Stimulated activated CD4-positive, alpha-beta T cell treated with anti-CD3 and anti-CD28 coated beads, Interleukin-15, amount 100 ng/mL, for 1 hour (primary cell): ENCODE measurements around the gene C2CD5.
A peak's percentile ranks its signal among the peaks of the same experiment; 100 is the strongest.
"Not testable (repeated sequence)": the region's sequence is repeated elsewhere in the genome, so short reads cannot be mapped to it uniquely, and the experiment has no call there.

Experiments used
- DNase-seq, 2 donors: peaks; one replicate each; pipeline ENCODE4 v3.0.0-alpha.2; 2020; ENCODE audit warnings: low read depth in 1 of 2, low spot score in 1 of 2

C2CD5 gene

DNA sequence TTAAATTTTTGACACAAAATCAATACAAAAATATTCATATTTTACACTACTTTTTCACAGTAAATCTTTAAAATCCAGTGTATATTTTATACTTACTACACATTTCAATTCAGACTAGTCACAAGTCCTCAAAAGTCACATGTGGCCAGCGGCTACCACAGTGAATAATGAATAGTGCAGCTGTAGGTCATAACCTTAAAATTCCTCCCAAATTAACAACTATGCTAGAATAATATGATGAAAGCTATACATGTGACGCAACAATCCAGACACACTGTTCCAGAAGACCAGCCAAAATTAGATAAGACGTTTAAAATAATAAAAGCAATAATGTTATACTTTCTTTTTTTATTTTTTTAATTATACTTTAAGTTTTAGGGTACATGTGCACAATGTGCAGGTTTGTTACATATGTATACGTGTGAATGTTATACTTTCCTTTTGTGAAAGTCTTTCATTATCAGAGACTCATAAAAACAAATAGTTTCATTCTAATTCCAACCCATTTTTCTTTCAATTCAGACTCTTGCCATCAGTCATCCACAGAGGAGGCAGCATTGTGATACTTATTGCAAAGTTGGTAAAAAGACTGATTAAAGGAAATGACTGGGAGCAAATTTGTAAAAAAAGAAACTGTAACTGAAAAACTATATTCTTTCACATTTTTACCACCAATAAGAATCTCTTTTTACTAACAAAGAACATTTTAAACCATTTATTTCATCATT is 67.0 kb downstream of the C2CD5 start:
- no peak for DNase-seq

DNA sequence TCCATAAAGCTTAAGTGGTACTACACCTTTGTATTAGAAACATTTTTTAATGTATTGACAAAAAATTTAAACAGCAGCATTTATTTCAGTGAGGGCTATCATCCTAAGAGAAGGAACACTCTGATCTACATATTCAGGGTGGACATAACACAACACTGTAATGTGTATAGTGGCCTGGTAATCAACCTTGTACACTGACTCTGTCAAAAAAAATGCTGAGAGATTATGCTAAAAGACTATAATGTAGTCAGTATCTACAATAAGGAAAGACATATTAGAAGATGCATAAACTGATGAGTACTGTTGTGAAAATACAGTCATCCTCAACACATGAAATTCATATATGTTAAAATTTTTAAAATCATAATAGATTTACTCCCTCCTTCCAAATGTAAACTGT is 68.2 kb downstream of the C2CD5 start:
- no peak for DNase-seq

DNA sequence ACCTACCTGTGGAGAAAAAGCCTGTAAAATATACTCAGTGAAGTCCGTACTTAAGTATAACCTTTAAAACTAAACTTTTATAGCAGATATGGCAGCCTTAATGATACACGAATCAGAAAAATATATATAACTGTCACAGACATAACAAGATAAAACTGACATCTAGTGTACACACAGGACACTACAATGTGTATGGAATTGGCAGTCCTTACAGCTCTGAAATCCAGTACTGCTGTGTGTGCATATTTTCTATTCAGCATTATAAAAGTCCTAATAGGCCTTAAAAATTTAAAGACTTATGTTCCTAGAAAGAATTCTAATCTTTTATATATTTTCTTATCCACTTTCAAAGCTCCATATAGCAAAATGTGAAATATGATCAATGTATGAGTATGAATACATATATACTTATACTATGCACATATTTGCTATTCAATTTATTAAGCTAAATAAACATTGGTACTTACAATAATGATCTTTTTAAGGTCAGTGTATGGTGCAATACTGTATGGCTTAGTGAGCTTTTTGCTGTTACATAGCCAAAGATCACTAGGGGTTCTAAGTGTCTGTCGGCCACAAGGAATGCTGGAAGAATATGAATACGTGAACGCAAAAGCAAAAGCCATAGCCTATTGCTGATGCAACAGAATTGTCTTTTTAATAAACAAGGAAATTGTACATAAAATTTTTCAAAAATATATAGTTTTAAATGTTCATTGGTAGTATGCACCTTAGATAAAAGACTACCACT is 69.2 kb downstream of the C2CD5 start:
- DNase-seq, result no peak

DNA sequence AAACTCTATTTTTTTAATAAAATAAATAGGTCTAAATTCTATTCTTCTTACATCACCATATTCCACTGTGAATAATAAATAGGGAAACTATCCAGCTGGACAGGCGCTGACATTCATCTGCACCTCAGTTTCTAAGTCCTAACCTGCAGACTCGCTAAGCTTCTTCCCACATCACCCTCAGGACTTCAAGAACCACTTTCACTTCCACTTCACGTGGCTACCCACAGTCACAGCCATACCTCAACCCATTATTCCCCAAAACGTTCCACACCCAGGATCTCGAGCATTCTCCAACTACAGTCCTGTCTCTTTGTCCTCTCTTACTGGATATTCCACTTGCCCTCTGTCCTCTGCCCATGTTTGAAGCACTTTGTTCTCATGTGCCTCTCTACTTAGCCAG is 71.1 kb downstream of the C2CD5 start:
- no peak for DNase-seq

DNA sequence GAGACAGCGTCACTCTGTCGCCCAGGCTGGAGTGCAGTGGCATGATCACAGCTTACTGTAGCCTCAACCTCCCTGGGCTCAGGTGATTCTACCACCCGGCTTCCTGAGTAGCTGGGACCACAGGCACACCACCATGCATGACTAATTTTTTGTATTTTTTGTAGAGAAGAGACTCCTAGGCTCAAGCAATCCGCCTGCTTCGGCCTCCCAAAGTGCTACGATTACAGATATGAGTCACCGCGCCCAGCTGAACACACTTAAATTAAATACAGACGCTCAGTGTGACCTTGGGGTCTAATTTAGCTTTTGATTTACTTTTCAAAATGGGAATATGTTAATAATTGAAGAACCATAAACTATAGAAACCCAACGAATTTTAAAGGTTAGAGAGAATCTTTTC is 77.2 kb downstream of the C2CD5 start:
- DNase-seq, result no peak

DNA sequence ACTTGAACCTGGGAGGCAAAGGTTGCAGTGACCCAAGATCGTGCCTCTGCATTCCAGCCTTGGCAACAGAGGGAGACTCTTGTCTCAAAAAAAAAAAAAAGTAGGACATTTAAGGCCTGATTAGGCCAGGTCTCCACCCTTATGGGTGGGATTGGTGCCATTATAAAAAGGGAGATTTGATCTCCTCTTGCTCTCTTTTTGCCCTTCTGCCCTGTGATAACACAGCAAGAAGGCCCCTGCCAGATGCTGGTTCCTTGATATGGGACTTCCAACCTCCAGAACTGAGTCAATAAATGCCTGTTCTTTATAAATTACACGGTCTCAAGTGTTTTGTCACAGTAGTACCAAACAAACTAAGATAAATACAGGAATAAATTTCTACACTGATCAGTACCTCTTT is 81.0 kb downstream of the C2CD5 start:
- no peak for DNase-seq

DNA sequence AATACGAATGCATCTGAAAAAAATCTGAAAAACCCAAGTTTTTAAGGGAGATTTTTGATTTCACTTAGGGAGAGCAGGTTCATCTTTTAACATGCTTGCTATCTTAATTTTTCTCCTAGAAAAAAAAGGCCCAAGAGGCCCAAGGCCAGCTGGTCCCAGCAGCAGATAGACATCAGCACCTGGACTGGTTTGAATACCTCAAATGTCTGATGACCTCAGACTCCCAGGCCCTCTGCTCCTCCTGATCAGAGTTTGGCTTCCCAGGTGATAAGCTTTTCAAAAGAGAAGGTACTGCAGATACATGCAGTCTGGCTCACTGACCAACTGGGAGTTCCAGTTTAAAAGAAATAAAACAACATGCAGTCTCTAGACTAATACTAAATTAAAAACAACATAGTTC is 82.6 kb downstream of the C2CD5 start:
- no peak for DNase-seq

DNA sequence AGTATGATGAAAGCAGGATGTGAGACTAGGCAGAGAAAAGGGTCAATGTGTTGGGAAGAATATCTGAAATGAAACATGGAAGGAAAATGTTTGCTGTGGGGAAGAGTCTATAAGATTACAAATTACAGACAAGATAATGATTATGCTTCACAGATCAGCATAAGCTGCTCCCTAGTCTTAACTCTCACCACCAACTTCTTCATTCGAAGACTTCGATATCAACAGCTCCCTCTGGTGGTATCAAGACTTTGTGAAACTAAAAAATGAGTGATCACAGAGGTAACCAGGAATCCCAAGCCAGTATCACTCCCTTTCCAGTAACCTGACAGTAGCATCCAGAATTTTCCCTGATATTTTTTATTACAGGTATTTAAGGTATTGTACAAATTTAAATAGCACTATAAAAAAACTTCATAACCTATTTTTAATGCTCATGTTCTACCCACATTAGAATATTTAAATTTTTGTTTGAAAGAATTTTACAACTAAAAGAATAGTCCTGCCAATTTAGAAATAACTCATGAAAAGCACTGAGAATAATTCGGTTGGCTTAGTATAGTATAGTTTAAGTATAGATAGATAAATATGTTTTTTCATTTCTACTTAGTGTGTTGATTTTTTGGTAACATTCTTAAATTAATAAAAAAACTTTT is 84.4 kb downstream of the C2CD5 start:
- DNase-seq, result no peak

DNA sequence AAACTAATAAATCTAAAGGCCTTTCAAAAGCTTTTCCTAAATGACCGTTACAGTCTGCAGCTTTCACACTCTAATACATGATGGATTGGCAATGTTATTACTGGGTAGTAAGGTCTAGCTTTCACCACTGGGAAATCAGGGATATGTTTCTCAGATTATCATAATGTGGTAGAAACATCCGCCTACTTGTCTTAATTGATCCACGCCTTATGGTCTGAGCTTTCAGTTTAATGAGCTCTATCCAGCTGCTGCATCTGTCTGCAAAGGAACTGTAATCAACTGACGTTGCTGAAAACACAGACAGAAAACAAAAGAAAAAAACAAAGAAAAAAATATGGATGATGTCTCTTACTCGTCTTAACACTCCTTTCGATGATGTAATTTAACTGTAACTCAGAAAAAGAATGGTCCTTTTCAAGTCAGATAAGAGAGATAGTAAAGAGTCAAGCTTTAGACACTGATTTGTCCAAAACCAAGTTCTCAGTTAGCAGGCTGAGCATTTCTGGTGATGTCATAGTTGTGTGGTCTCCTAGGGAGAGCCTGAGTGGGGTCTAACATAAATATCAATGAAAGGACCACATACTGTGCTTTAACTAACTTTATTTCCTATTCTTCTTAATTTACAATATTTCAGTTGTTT is 85.9 kb downstream of the C2CD5 start:
- no peak for DNase-seq

DNA sequence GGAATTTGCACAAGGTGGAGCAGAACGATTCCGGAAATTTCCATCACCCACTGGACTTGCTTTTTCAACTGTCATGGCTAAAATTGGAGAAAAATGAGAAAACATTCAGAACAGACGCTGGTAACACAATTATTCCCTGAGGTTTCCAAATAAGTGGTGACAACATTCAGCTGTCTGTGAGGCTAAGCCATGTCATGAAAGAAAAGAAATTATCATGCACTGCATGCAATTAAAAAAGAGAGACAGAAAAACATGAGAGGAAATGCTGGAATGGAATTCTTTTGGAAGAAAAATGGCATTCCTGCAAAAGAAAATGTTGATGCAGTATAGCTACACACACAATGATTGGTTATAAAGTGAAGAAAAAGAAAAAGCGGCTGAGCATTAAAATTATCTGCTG is 87.3 kb downstream of the C2CD5 start:
- no peak for DNase-seq

DNA sequence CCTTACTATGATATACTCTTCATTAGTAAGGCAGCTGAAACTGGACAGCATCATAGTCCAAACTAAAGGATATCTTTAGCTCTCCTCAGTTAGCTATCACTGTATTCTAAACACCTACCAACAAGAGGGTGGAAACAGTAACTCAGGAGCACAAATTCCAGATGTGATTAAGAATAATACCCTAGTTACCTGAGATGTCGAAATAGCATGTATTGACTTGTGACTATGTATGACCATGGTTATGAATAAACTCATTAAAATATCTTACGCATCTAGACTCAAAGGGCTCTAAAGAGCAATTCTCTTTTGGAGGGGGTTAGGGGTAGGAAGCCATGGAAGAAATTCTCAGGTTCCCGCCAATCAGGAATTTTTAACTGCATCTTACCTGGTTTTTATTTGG is 90.8 kb downstream of the C2CD5 start:
- no peak for DNase-seq

DNA sequence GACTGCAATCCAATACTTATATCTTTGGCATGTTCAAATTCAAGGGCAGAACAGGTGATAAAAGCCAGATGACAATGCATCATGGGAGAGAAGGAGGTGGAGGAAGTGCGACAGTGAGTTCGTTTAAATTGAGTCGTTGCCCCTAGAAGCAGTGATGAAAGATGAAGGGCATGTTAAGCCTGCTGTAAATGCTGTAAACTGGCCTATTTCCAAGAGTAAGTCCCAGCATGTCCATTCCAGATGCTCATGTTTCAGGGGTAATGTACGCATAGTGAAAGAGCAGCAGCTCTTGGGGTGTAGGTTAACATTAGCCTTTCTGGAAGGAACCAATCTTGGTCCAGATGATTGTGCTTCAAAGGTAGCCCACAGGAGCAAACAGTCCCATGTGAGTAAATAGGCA is 97.1 kb downstream of the C2CD5 start:
- DNase-seq, result no peak

DNA sequence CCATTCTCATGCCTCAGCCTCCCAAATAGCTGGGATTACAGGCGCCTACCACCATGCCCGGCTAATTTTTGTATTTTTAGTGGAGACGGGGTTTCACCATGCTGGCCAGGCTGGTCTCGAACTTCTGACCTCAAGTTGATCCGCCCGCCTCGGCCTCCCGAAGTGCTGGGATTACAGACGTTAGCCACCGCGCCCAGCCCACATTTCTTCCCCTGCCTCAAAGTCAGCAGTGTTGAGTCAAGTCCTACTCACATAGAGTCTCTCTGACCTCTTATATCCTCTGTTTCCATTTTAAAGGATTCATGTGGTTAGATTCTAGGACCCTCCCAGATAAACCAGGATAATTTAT is 100.1 kb downstream of the C2CD5 start:
- not testable (repeated sequence) for DNase-seq

DNA sequence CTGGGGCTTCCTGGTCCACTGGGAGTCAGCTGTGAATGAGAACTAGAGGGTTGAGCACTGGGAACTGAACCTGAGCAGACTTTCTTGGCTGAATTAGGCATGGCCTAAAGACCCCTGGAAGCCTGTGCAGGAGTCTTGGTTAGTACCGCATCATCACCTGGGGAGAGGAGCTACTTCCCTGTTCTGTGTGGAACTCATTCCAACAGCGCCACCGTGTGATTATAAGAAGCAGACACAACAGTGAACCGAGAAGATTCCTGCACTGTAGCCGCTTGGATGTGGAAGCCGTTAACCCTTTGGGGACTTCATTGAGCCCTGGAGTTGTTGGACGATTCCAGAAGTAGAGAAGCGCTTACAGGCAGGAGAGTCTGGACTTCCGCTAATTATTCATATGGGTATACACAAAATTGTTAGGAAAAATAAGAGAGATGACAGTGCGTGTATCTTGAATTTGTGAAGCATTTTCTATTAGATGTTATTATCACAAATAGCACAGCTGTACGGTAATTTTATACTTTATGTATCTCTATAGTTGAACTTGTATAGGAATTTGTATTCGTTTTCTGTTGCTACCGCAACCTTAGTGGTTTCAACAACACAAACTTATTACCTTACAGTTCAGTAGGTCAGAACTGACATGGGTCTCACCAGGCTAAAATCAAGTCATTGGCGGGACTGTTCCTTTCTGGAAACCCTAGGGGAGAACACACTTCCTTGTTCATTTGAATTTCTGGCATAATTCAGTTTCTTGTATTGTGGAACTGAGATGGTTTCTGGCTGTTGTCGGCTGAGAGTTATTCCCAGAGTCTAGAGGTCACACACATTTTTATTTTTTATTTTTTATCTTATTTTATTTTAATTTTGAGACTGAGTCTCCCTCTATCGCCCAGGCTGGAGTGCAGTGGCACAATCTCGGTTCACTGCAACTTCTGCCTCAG is 100.7 kb downstream of the C2CD5 start:
- DNase-seq, result peak; percentile 8 to 11

DNA sequence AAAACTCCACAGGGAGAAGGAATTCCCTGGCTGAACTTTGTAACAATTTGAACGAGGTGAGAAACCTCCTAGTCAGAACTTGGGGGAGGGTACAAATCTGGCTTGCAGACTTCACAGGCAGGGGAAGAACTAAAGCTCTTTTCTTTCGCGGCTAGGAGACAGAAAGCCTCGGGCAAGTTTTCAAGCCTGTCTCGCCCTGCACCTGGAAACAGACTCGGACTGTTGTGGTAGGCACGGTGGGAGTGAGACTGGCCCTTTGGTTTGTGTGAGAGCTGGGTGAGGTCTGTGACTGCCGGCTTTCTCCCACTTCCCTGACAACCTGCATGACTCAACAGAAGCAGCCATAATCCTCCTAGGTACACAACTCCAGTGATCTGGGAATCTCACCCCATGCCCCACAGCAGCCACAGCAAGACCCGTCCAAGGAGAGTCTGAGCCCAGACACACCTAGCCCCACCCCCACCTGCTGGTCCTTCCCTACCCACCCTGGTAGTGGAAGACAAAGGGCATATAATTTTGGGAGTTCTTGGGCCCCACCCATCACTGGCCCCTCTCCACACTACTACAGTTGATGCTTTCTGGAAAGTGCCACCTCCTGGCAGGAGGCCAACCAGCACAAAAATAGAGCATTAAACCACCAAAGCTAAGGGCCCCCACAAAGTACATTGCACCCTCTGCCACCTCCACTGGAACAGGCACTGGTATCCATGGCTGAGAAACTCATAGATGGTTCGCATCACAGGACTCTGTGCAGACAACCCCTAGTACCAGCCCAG is 107.1 kb downstream of the C2CD5 start:
- no peak for DNase-seq

DNA sequence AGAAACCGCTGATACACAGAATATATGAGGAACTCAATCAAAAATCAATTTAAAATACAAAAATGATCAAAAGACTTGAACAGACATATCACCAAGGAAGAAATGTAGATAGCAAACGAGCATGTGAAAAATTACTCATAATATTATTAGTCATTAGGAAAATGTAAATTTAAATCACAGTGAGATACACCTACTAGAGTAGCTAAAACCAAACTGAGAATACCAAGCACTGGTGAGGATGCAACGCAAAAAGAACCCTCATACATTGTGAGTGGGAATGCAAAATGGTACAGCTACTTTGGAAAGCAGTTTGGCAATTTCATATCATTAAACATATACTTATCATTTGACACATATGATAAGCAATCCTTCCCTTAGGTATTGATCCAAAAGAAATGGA is 108.8 kb downstream of the C2CD5 start:
- DNase-seq, result no peak

DNA sequence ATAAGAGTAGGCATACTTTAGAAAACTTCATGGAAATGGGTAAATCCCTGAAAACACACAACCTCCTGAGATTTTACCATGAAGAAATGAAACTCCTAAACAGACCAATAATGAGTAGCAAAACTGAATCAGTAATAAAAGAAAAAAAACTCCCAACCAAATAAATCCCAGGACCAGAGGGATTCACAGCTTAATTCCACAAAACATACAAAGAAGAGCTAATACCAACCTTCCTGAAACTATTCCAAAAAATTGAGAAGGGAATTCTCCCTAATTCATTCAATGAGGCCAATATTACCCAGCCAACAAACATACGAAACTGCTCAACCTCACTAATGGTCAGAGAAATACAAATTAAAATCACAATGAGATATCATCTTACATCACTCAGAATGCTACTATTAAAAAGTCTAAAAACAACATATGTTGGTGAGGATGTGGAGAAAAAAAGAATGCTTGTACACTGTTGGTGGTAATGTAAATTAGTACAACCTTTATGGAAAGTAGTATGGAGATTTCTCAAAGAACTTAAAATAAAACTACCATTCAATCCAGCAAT is 112.6 kb downstream of the C2CD5 start:
- DNase-seq, result no peak

DNA sequence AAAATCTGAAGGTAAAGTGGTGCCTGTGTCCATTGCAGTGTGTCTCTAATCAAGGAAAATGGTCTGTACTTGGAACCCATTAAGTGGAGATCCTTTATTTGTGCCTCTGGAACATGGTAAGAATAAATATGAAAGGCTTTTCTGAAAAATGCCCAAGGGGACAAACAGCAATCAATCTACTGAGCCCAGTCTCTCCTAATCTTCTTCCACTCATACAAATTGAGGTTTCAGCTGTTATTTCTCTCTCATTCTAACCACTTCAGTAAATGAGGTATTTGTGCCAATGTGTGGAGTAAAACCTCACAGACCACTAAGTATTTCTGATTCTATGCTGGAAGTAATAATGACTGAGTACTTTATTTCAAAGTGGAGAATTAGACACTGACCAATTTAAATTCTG is 127.5 kb downstream of the C2CD5 start:
- no peak for DNase-seq

DNA sequence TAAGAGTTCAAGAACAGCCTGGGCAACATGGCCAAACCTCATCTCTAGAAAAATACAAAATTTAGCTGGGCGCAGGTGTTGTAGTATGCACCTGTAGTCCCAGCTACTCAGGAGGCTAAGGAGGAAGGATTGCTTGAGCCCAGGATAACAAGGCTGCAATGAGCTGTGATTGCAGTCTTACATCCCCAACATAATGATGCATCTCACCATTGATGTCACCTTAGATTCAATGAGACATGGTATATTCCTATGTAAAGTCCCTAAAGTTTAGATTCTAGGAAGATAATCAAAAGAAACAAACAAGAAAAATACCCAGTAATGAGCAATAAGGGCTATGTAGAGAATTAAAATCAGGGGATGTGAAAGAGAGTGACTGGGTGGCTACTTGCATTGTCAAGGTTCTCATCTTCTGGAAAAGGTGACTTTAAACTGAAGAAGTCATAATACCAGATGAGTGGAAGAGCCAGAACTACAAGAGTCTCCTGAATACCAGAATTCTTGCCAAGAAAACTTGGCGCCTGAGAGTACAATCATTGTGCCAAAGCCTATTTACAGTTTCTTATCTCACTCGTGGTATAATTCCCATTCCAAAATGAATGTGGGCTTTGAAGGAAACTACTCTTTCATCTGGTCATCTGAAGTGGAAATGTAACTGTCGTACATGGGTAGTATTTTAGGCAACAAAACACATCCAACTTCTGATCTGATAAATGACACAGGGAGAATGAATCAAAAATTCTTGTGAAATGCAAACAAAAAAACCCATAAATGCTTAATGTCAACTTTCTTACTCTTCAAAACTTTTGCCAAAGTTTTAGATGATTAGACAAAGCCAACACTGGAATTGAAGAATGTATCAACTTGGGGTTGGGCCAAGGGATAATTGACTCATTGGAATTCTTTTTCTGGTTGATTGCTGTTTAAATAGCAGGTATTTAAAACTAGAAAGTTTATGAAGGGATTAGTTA is 128.7 kb downstream of the C2CD5 start:
- no peak for DNase-seq
